Transverse colon (tissue), 4 donors: ENCODE results near the gene KRT85. TPM values are rescaled to one million over a fixed set of nuclear protein-coding genes. Genes with fewer than 3 reads are reported as not detected.

Source experiments
- DNase-seq: peaks from one replicate; pipeline ENCODE4 v3.0.0-alpha.2; 2019
- H3K27ac ChIP-seq, 4 donors: fragments of 200-600 bp; sonication (generic); 2 replicates each; pipeline ENCODE4 v1.5.1; 2016 to 2018; ENCODE audit warnings: inconsistent platforms in 4 of 4
- H3K27me3 ChIP-seq: fragments of 200-600 bp; sonication (generic); 2 replicates; pipeline ENCODE4 v1.5.1; 2017; ENCODE audit warnings: inconsistent platforms
- H3K36me3 ChIP-seq, 4 donors: fragments of 200-600 bp; sonication (generic); 2 replicates each; pipeline ENCODE4 v1.5.1; 2017 to 2019; ENCODE audit warnings: inconsistent platforms in 4 of 4
- H3K4me1 ChIP-seq, 4 donors: fragments of 200-600 bp; sonication (generic); 2 replicates each; pipeline ENCODE4 v1.5.1; 2017 to 2020; ENCODE audit warnings: inconsistent platforms in 4 of 4
- H3K4me3 ChIP-seq, 4 donors: fragments of 200-600 bp; sonication (generic); 1 replicate in 1 of 4; 2 replicates in 3 of 4; pipeline versions ENCODE4 v1.5.1 to v1.6.1; 2017 to 2019; ENCODE audit warnings: inconsistent platforms in 4 of 4
- H3K9me3 ChIP-seq, 2 donors: fragments of 200-600 bp; sonication (generic); 2 replicates each; pipeline ENCODE4 v1.5.1; 2017 to 2019; ENCODE audit warnings: inconsistent platforms in 2 of 2
- CTCF ChIP-seq, 5 experiments: fragments of 200-600 bp in 3 of 5; fragments of 450-650 bp in 2 of 5; sonication (generic) in 3 of 5; IDR thresholded peaks; 1 replicate in 2 of 5; 2 replicates in 3 of 5; pipeline ENCODE4 v1.5.1; 2016 to 2017; ENCODE audit warnings: antibody characterized with exemption in 5 of 5, inconsistent platforms in 3 of 5, mild to moderate bottlenecking in 2 of 5, moderate library complexity in 1 of 5
- EP300 ChIP-seq: sonication (generic); formaldehyde crosslinking; IDR thresholded peaks from one replicate; pipeline ENCODE4 v1.6.1; 2017; ENCODE audit warnings: antibody characterized with exemption, low read depth
- POLR2A ChIP-seq: fragments of 450-650 bp; IDR thresholded peaks from one replicate; pipeline ENCODE4 v1.6.1; 2016; ENCODE audit warnings: antibody characterized with exemption, mild to moderate bottlenecking, moderate library complexity
- POLR2AphosphoS5 ChIP-seq, 3 donors: sonication (generic); formaldehyde crosslinking; IDR thresholded peaks; one replicate each; pipeline ENCODE4 v1.6.1; 2016; ENCODE audit warnings: antibody characterized with exemption in 3 of 3
- WGBS, 2 donors: methylation state at CpG; one replicate each; pipeline ENCODE4 v1.1.5; 2018; ENCODE audit warnings: low coverage in 1 of 2; 5-methylcytosine and 5-hydroxymethylcytosine counted together
- in situ Hi-C, 4 donors: fragments of 200-750 bp; cut with MboI; loops; one replicate each; pipeline versions ENCODE4 v1.15.0 to v1.15.1; 2017; ENCODE audit warnings: low sequenced_read_pairs in 3 of 4, low pct_ligation_motif_present in 1 of 4, low pct_unique_long_range_greater_than_20kb in 1 of 4
- intact Hi-C: fragments of 100-400 bp; cut with DNase I; formaldehyde crosslinking; loops from one replicate; pipeline ENCODE4 v1.15.1; 2023; ENCODE audit warnings: low total_unique reads
- total RNA-seq, 4 donors: library from RNA; depleted of rRNA; stranded (reverse); fragments of >200 nt; gene quantifications; one replicate each; pipeline ENCODE4 v1.1.0, GENCODE V29; 2016

The KRT85 gene
- total RNA-seq, 4 donors from 2014 or later = not detected

- Histone ChIP-seq H3K27me3 (no peaks in the 10 kb centered on the region), H3K4me1 (no peaks in the 10 kb centered on the region), H3K9me3 (no peaks in the 10 kb centered on the region), H3K4me3 (no peak overlapping the region), H3K36me3 (no peaks in the 10 kb centered on the region), H3K27ac (no peak overlapping the region)
- intact Hi-C loops (no loop called here), in situ Hi-C loops (loop anchor here (10.0 to 25.0 kb wide), 3 partner anchors 105 to 588 kb away; no protein-coding TSS in a partner anchor)
- 89% methylated on average over 16 of the region's 16 CpGs; no CpG with 5 or more reads in 1 of the 2 donors for WGBS, 2 donors
- TF ChIP-seq POLR2AphosphoS5 (IDR thresholded peaks at IDR 0.05) (no peak), POLR2A (no peak), CTCF (IDR thresholded peaks at IDR 0.05) (no peak), EP300 (no peak)
- DNase-seq = no peak
Observed at GRCh38 chr12:52399756-52400155, 32.5 kb upstream of the KRT85 start.

- Histone ChIP-seq H3K36me3 (no peaks in the 10 kb centered on the region), H3K27ac (no peak overlapping the region), H3K9me3 (no peaks in the 10 kb centered on the region), H3K4me1 (no peaks in the 10 kb centered on the region), H3K27me3 (no peaks in the 10 kb centered on the region), H3K4me3 (no peak overlapping the region)
- TF ChIP-seq POLR2A (no peak), POLR2AphosphoS5 (IDR thresholded peaks at IDR 0.05) (no peak), EP300 (no peak), CTCF (IDR thresholded peaks at IDR 0.05) (no peak)
- DNase-seq = no peak
- WGBS, 2 donors = 78 to 86% methylated on average over 1 of the region's 1 CpG
- in situ Hi-C loops = loop anchor here (10.0 to 25.0 kb wide), 3 partner anchors 107 to 589 kb away; no protein-coding TSS in a partner anchor
- intact Hi-C loops = no loop called here
Observed at GRCh38 chr12:52398176-52398575, 30.9 kb upstream of the KRT85 start.

GRCh38 chr12:52396656-52397055, 29.4 kb upstream of the KRT85 start:
- Histone ChIP-seq H3K4me1 (peaks cover 0 to 3% (median 0%) of the 10 kb centered on the region in 4 donors), H3K27ac (no peak overlapping the region), H3K27me3 (no peaks in the 10 kb centered on the region), H3K4me3 (no peak overlapping the region), H3K9me3 (no peaks in the 10 kb centered on the region), H3K36me3 (no peaks in the 10 kb centered on the region)
- WGBS, 2 donors = 71 to 84% methylated on average over 2 to 8 of the region's 8 CpGs
- in situ Hi-C loops (loop anchor here (10.0 to 25.0 kb wide), 3 partner anchors 108 to 591 kb away; no protein-coding TSS in a partner anchor), intact Hi-C loops (no loop called here)
- no peak for DNase-seq
- TF ChIP-seq POLR2AphosphoS5 (IDR thresholded peaks at IDR 0.05) (no peak), EP300 (no peak), POLR2A (no peak), CTCF (IDR thresholded peaks at IDR 0.05) (no peak)

- DNase-seq = peak; percentile 28
Observed at GRCh38 chr12:52395761-52396434, 28.6 kb upstream of the KRT85 start.

More at GRCh38 chr12:52395761-52396434, 28.6 kb upstream of the KRT85 start:
- no peaks in the 10 kb centered on the region for H3K36me3 ChIP-seq
- in situ Hi-C loops = loop anchor here (10.0 to 25.0 kb wide), 3 partner anchors 109 to 591 kb away; no protein-coding TSS in a partner anchor
- H3K27ac ChIP-seq = no peak overlapping the region
- peaks cover 0 to 5% (median 0%) of the 10 kb centered on the region in 4 donors for H3K4me1 ChIP-seq
- intact Hi-C loops = no loop called here
- peak; percentile 14 to 39 (median 29) for TF ChIP-seq CTCF (IDR thresholded peaks at IDR 0.05)
- TF ChIP-seq POLR2A = no peak
- H3K4me3 ChIP-seq = no peak overlapping the region
- H3K9me3 ChIP-seq = no peaks in the 10 kb centered on the region
- WGBS, 2 donors = 13 to 70% methylated on average over 3 to 20 of the region's 20 CpGs
- H3K27me3 ChIP-seq = no peaks in the 10 kb centered on the region
